ENCODE results near the gene GAL3ST2.
"Not testable (repeated sequence)": the region's sequence is repeated elsewhere in the genome, so short reads cannot be mapped to it uniquely, and the experiment has no call there.

Gene GAL3ST2

GRCh38 chr2:241798081-241798630 is 21.5 kb downstream of the GAL3ST2 start:
- no peak for ATAC-seq (replicated peaks)
- Mint-ChIP-seq H3K4me3 (no peak overlapping the region), H3K36me3 (no peaks in the 10 kb centered on the region), H3K4me1 (peaks cover 5 to 18% of the 10 kb centered on the region in 2 donors), H3K9me3 (peaks cover 0 to under 1% of the 10 kb centered on the region in 2 donors), H3K27me3 (peaks cover 4 to 26% of the 10 kb centered on the region in 2 donors), H3K27ac (no peak overlapping the region)
- no peak for DNase-seq

GRCh38 chr2:241798631-241799521 is 22.3 kb downstream of the GAL3ST2 start:
- DNase-seq = no peak
- Mint-ChIP-seq H3K27ac (no peak overlapping the region), H3K4me3 (no peak overlapping the region), H3K27me3 (peaks cover 4 to 24% of the 10 kb centered on the region in 2 donors), H3K9me3 (peaks cover 2 to 4% of the 10 kb centered on the region in 2 donors), H3K36me3 (no peaks in the 10 kb centered on the region), H3K4me1 (peaks cover 8 to 24% of the 10 kb centered on the region in 2 donors)
- no peak for ATAC-seq (replicated peaks)

- ATAC-seq (replicated peaks) = no peak
- H3K36me3 Mint-ChIP-seq = no peaks in the 10 kb centered on the region
- H3K27me3 Mint-ChIP-seq = peaks cover 5 to 31% of the 10 kb centered on the region in 2 donors
- H3K4me1 Mint-ChIP-seq = peaks cover 12 to 31% of the 10 kb centered on the region in 2 donors
- no peak for DNase-seq
- H3K27ac Mint-ChIP-seq = peak overlapping the region; percentile 20
- H3K4me3 Mint-ChIP-seq = no peak overlapping the region
- H3K9me3 Mint-ChIP-seq = peaks cover 2 to 4% of the 10 kb centered on the region in 2 donors
Measured at GRCh38 chr2:241799522-241800197, 23.0 kb downstream of the GAL3ST2 start.

GRCh38 chr2:241800198-241800903 is 23.7 kb downstream of the GAL3ST2 start:
- not testable (repeated sequence) for ATAC-seq (replicated peaks); H3K9me3 Mint-ChIP-seq; DNase-seq; H3K4me3 Mint-ChIP-seq; H3K27ac Mint-ChIP-seq; H3K36me3 Mint-ChIP-seq
- H3K4me1 Mint-ChIP-seq = peaks cover 14 to 35% of the 10 kb centered on the region in 2 donors
- H3K27me3 Mint-ChIP-seq = peaks cover 8 to 33% of the 10 kb centered on the region in 2 donors

GRCh38 chr2:241801611-241802420 is 25.2 kb downstream of the GAL3ST2 start:
- peak overlapping the region; percentile 47 for H3K27ac Mint-ChIP-seq
- ATAC-seq (replicated peaks) = peak; percentile 47 to 68
- peak overlapping the region in 1 of 2 donors; percentile 32 for H3K4me3 Mint-ChIP-seq
- H3K4me1 Mint-ChIP-seq = peaks cover 14 to 35% of the 10 kb centered on the region in 2 donors
- H3K9me3 Mint-ChIP-seq = peaks cover 2 to 4% of the 10 kb centered on the region in 2 donors
- no peaks in the 10 kb centered on the region for H3K36me3 Mint-ChIP-seq
- H3K27me3 Mint-ChIP-seq = peaks cover 8 to 33% of the 10 kb centered on the region in 2 donors
- DNase-seq = peak; percentile 23

GRCh38 chr2:241802421-241803318 is 26.0 kb downstream of the GAL3ST2 start:
- peak in 1 of 2 donors; percentile 4 for ATAC-seq (replicated peaks)
- Mint-ChIP-seq H3K4me3 (peak overlapping the region in 1 of 2 donors; percentile 32), H3K4me1 (peaks cover 14 to 35% of the 10 kb centered on the region in 2 donors), H3K27me3 (peaks cover 8 to 26% of the 10 kb centered on the region in 2 donors), H3K9me3 (peaks cover 2 to 4% of the 10 kb centered on the region in 2 donors), H3K36me3 (no peaks in the 10 kb centered on the region), H3K27ac (no peak overlapping the region)
- DNase-seq = no peak

GRCh38 chr2:241803387-241804325 is 27.0 kb downstream of the GAL3ST2 start:
- peak overlapping the region; percentile 79 for H3K27ac Mint-ChIP-seq
- ATAC-seq (replicated peaks) = peak; percentile 58 to 63

GRCh38 chr2:241804326-241805229 is 28.0 kb downstream of the GAL3ST2 start:
- Mint-ChIP-seq H3K27ac (peak overlapping the region; percentile 79), H3K9me3 (peaks cover 2 to 4% of the 10 kb centered on the region in 2 donors)
- no peak for DNase-seq

More at GRCh38 chr2:241803387-241804325, 27.0 kb downstream of the GAL3ST2 start:
- Mint-ChIP-seq H3K36me3 (no peaks in the 10 kb centered on the region), H3K4me3 (peak overlapping the region; percentile 76), H3K9me3 (peaks cover 2 to 4% of the 10 kb centered on the region in 2 donors), H3K4me1 (peaks cover 14 to 35% of the 10 kb centered on the region in 2 donors), H3K27me3 (peaks cover 11 to 21% of the 10 kb centered on the region in 2 donors)
- DNase-seq = peak; percentile 38

GRCh38 chr2:241806217-241806616 is 29.6 kb downstream of the GAL3ST2 start:
- H3K36me3 Mint-ChIP-seq; DNase-seq; H3K27ac Mint-ChIP-seq; ATAC-seq (replicated peaks); H3K9me3 Mint-ChIP-seq; H3K4me3 Mint-ChIP-seq: not testable (repeated sequence)
- Mint-ChIP-seq H3K4me1 (peaks cover 14 to 33% of the 10 kb centered on the region in 2 donors), H3K27me3 (peaks cover 16 to 24% of the 10 kb centered on the region in 2 donors)

More at GRCh38 chr2:241804326-241805229, 28.0 kb downstream of the GAL3ST2 start:
- peak; percentile 32 to 36 for ATAC-seq (replicated peaks)
- H3K4me3 Mint-ChIP-seq = peak overlapping the region; percentile 67 to 76
- peaks cover 14 to 35% of the 10 kb centered on the region in 2 donors for H3K4me1 Mint-ChIP-seq
- H3K36me3 Mint-ChIP-seq = no peaks in the 10 kb centered on the region
- peaks cover 16 to 27% of the 10 kb centered on the region in 2 donors for H3K27me3 Mint-ChIP-seq

GRCh38 chr2:241808051-241808720 is 31.6 kb downstream of the GAL3ST2 start:
- no peak for DNase-seq
- H3K4me3 Mint-ChIP-seq = no peak overlapping the region
- no peak for ATAC-seq (replicated peaks)
- H3K27me3 Mint-ChIP-seq = peaks cover 15 to 24% of the 10 kb centered on the region in 2 donors
- peaks cover 12 to 17% of the 10 kb centered on the region in 2 donors for H3K4me1 Mint-ChIP-seq
- H3K27ac Mint-ChIP-seq = no peak overlapping the region
- H3K36me3 Mint-ChIP-seq = no peaks in the 10 kb centered on the region
- H3K9me3 Mint-ChIP-seq = peaks cover 2 to 3% of the 10 kb centered on the region in 2 donors
